Suprapubic skin (tissue), 4 donors: ENCODE data around the gene ATAD3B.

Source experiments
- EP300 ChIP-seq: sonication (generic); formaldehyde crosslinking; IDR thresholded peaks from one replicate; pipeline ENCODE4 v1.6.1; 2017; ENCODE audit warnings: antibody characterized with exemption
- POLR2A ChIP-seq, 2 donors: fragments of 450-650 bp; IDR thresholded peaks; one replicate each; pipeline ENCODE4 v1.6.1; 2017; ENCODE audit warnings: antibody characterized with exemption in 2 of 2, mild to moderate bottlenecking in 2 of 2, moderate library complexity in 2 of 2
- POLR2AphosphoS5 ChIP-seq, 3 donors: sonication (generic); formaldehyde crosslinking; IDR thresholded peaks; one replicate each; pipeline ENCODE4 v1.6.1; 2017; ENCODE audit warnings: antibody characterized with exemption in 3 of 3
- TF ChIP-seq, protein P1 (sequence below), 2 donors: fragments of 200-600 bp in 1 of 2; fragments of 450-650 bp in 1 of 2; sonication (generic) in 1 of 2; IDR thresholded peaks; one replicate each; pipeline ENCODE4 v1.5.1; 2016 to 2019; ENCODE audit warnings: antibody characterized with exemption in 2 of 2, mild to moderate bottlenecking in 1 of 2, moderate library complexity in 1 of 2

DNA sequence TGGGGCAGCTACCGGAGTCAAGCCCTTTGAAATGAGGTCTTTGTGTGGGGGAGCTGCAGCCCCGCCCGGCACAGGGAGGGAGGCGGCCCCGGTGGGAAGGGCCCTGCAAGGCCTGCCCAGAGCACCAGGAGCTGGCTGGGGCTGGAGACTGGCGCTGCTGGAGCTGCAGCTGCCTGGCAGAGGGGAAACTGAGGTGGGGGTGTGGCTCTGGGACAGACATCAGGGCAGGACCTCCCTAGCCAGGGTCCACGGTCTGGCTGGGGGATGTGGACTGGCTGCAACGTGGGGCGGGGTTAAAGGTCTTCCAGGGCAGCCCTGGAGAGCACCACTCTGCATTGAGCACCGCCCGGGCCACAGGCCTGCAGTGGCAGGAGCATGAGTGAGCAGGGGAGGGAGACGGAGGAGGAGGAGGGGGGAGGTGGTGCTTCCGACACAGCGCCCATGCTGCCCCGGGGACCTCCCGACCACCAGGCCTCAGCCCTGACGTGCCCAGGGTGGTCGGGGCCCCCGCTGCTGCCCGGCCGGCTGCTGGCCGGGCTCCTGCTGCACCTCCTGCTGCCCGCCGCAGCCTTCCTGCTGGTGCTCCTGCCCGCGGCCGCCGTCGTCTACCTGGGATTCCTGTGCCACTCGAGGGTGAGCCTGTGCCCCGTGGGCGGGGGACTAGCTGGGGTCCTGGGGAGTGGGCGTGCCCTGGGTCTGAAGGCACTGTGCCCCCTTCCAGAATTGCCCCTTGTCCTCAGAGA is 45.6 kb upstream of the ATAD3B start:
- TF ChIP-seq, protein P1, sequence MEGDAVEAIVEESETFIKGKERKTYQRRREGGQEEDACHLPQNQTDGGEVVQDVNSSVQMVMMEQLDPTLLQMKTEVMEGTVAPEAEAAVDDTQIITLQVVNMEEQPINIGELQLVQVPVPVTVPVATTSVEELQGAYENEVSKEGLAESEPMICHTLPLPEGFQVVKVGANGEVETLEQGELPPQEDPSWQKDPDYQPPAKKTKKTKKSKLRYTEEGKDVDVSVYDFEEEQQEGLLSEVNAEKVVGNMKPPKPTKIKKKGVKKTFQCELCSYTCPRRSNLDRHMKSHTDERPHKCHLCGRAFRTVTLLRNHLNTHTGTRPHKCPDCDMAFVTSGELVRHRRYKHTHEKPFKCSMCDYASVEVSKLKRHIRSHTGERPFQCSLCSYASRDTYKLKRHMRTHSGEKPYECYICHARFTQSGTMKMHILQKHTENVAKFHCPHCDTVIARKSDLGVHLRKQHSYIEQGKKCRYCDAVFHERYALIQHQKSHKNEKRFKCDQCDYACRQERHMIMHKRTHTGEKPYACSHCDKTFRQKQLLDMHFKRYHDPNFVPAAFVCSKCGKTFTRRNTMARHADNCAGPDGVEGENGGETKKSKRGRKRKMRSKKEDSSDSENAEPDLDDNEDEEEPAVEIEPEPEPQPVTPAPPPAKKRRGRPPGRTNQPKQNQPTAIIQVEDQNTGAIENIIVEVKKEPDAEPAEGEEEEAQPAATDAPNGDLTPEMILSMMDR (IDR thresholded peaks at IDR 0.05) = no peak
- TF ChIP-seq EP300 = no peak
- TF ChIP-seq POLR2A (IDR thresholded peaks at IDR 0.05) = no peak
- TF ChIP-seq POLR2AphosphoS5 (IDR thresholded peaks at IDR 0.05) = no peak
